Breast epithelium (tissue), 4 donors: ENCODE measurements around the gene KDM6B. TPM values are rescaled to one million over a fixed set of nuclear protein-coding genes. Genes with fewer than 3 reads are reported as not detected.

Source experiments
- DNase-seq, 2 donors: peaks; one replicate each; pipeline ENCODE4 v3.0.0-alpha.2; 2019; ENCODE audit warnings: low spot score in 2 of 2
- H3K27ac ChIP-seq, 2 donors: fragments of 200-600 bp; sonication (generic) in 1 of 2; one replicate each; pipeline ENCODE4 v1.5.1; 2016 to 2019; ENCODE audit warnings: mild to moderate bottlenecking in 1 of 2
- H3K27me3 ChIP-seq, 2 donors: fragments of 200-600 bp; sonication (generic) in 1 of 2; one replicate each; pipeline versions ENCODE4 v1.5.1 to v1.6.0; 2017 to 2019; ENCODE audit warnings: control low read depth in 1 of 2, mild to moderate bottlenecking in 1 of 2
- H3K36me3 ChIP-seq: fragments of 200-600 bp; one replicate; pipeline ENCODE4 v1.5.1; 2019
- H3K4me1 ChIP-seq, 2 donors: fragments of 200-600 bp; sonication (generic); one replicate each; pipeline ENCODE4 v1.5.1; 2016 to 2019; ENCODE audit warnings: control low read depth in 1 of 2
- H3K4me3 ChIP-seq, 3 donors: fragments of 200-600 bp; sonication (generic); 1 replicate in 2 of 3; 2 replicates in 1 of 3; pipeline ENCODE4 v1.5.1; 2016 to 2019; ENCODE audit warnings: mild to moderate bottlenecking in 3 of 3, moderate library complexity in 2 of 3
- H3K9me3 ChIP-seq, 2 donors: fragments of 200-600 bp; sonication (generic) in 1 of 2; one replicate each; pipeline ENCODE4 v1.5.1; 2016 to 2019; ENCODE audit warnings: control low read depth in 1 of 2
- POLR2A ChIP-seq: fragments of 450-650 bp; IDR thresholded peaks from one replicate; pipeline ENCODE4 v1.6.1; 2016; ENCODE audit warnings: antibody characterized with exemption, mild to moderate bottlenecking, moderate library complexity
- POLR2AphosphoS5 ChIP-seq, 3 donors: sonication (generic); formaldehyde crosslinking; IDR thresholded peaks; one replicate each; pipeline ENCODE4 v1.6.1; 2017; ENCODE audit warnings: antibody characterized with exemption in 3 of 3
- intact Hi-C: fragments of 100-400 bp; cut with DNase I; formaldehyde crosslinking; loops from one replicate; pipeline ENCODE4 v1.15.1; 2023; ENCODE audit warnings: low total_unique reads
- total RNA-seq, 3 donors: library from RNA; depleted of rRNA; stranded (reverse); fragments of >200 nt; gene quantifications; one replicate each; pipeline ENCODE4 v1.1.0, GENCODE V29; 2016
- TF ChIP-seq, protein P1 (sequence below), 3 donors: fragments of 450-650 bp; IDR thresholded peaks; one replicate each; pipeline ENCODE4 v1.5.1; 2016 to 2017; ENCODE audit warnings: antibody characterized with exemption in 3 of 3, mild to moderate bottlenecking in 3 of 3, moderate library complexity in 3 of 3

Gene KDM6B
- total RNA-seq, 3 donors from 2014 or later: 6.4 to 89.7 (median 10.5) TPM

DNA sequence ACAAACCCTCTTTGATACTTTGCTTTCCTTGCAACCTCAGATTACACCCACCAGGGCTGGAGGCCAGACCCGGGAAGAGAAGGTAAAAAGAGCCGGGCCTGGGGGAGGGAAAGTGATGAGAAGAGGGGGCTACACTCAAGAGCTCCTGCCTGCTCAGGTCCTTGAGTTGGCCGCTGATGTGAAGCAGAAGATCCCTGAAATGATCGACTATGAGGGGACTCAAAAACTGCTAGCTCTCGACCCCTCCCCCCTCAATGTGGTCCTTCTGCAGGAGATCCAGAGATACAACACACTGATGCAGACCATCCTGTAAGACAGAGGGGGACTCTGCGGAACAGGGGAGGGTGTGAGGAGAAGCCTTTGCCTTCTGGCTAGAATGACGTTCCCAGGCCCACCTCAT, 2.8 kb upstream of the KDM6B start:
- no peak for TF ChIP-seq POLR2A
- TF ChIP-seq, protein P1, sequence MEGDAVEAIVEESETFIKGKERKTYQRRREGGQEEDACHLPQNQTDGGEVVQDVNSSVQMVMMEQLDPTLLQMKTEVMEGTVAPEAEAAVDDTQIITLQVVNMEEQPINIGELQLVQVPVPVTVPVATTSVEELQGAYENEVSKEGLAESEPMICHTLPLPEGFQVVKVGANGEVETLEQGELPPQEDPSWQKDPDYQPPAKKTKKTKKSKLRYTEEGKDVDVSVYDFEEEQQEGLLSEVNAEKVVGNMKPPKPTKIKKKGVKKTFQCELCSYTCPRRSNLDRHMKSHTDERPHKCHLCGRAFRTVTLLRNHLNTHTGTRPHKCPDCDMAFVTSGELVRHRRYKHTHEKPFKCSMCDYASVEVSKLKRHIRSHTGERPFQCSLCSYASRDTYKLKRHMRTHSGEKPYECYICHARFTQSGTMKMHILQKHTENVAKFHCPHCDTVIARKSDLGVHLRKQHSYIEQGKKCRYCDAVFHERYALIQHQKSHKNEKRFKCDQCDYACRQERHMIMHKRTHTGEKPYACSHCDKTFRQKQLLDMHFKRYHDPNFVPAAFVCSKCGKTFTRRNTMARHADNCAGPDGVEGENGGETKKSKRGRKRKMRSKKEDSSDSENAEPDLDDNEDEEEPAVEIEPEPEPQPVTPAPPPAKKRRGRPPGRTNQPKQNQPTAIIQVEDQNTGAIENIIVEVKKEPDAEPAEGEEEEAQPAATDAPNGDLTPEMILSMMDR (IDR thresholded peaks at IDR 0.05): no peak
- TF ChIP-seq POLR2AphosphoS5 (IDR thresholded peaks at IDR 0.05): no peak
- H3K36me3 ChIP-seq: no peaks in the 10 kb centered on the region
- no peaks in the 10 kb centered on the region for H3K9me3 ChIP-seq
- H3K4me1 ChIP-seq: peaks cover 0 to 1% of the 10 kb centered on the region in 2 donors
- intact Hi-C loops: no loop called here
- H3K27me3 ChIP-seq: no peaks in the 10 kb centered on the region
- DNase-seq: no peak
- no peak overlapping the region for H3K27ac ChIP-seq
- no peak overlapping the region for H3K4me3 ChIP-seq

DNA sequence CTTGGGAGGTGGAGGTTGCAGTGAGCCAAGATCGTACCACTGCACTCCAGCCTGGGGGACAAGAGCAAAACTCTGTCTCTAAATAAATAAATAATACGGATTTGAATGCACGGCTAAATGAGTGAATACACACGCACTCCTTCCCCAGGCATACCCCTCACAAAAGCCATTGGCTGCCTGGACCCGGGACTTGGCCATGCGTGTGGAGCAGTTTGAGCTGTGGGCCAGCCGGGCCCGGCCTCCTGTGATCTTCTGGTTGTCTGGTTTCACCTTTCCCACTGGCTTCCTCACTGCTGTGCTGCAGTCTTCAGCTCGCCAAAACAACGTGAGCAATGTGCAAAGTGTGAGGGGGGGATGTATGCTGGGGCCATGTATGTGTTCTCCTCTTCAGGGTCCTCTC, 1.6 kb upstream of the KDM6B start:
- intact Hi-C loops: no loop called here
- no peak overlapping the region for H3K4me3 ChIP-seq
- no peaks in the 10 kb centered on the region for H3K9me3 ChIP-seq
- H3K4me1 ChIP-seq: peaks cover 0 to 13% of the 10 kb centered on the region in 2 donors
- DNase-seq: peak in 1 of 2 donors; percentile 48
- no peaks in the 10 kb centered on the region for H3K36me3 ChIP-seq
- no peak for TF ChIP-seq POLR2AphosphoS5 (IDR thresholded peaks at IDR 0.05)
- TF ChIP-seq, protein P1 (IDR thresholded peaks at IDR 0.05): no peak
- no peaks in the 10 kb centered on the region for H3K27me3 ChIP-seq
- no peak overlapping the region for H3K27ac ChIP-seq

DNA sequence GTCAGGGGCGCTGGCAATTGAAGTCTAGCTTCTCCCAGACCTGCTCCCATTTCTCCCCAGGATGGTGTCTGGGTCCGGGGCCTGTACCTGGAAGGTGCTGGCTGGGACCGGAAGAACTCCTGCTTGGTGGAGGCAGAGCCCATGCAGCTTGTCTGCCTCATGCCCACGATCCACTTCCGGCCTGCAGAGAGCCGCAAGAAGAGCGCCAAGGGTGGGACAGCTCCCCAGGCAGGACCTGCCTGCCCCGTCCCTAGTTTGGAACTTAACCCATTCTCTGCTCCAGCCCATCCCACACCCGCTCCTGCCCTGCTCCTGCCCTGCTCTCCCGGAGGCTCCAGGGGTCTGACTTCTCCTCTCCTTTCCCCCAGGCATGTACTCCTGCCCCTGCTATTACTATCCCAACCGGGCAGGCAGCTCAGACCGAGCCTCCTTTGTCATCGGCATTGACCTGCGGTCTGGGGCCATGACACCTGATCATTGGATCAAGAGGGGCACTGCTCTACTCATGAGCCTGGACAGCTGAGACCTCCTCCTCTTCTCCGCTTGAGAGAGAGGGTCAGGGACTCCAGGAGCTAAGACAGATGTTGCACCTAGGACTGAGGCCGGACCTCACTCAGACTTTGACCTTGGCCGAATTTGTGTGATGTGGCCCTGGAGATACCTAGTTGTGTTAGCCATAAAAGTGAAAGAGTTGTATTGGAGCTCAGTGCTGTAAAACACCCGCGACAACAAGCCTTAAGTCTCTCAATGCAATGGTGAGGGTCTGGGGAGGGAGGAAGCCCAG, 814 bp upstream of the KDM6B start:
- H3K27me3 ChIP-seq: no peaks in the 10 kb centered on the region
- DNase-seq: peak in 1 of 2 donors; percentile 47
- H3K9me3 ChIP-seq: no peaks in the 10 kb centered on the region
- TF ChIP-seq, protein P1 (IDR thresholded peaks at IDR 0.05): no peak
- peak in 1 of 3 donors; percentile 2 for TF ChIP-seq POLR2AphosphoS5 (IDR thresholded peaks at IDR 0.05)
- H3K4me3 ChIP-seq: peak overlapping the region in 2 of 3 donors; percentile 74
- peak overlapping the region; percentile 97 to 99 for H3K27ac ChIP-seq
- peaks cover 0 to 19% of the 10 kb centered on the region in 2 donors for H3K4me1 ChIP-seq
- H3K36me3 ChIP-seq: no peaks in the 10 kb centered on the region
- intact Hi-C loops: no loop called here

GRCh38 chr17:7834542-7834956, 532 bp downstream of the KDM6B start:
- no peaks in the 10 kb centered on the region for H3K36me3 ChIP-seq
- DNase-seq: peak; percentile 54 to 65
- H3K27ac ChIP-seq: peak overlapping the region; percentile 97 to 99
- intact Hi-C loops: no loop called here
- peaks cover 8 to 28% of the 10 kb centered on the region in 2 donors for H3K4me1 ChIP-seq
- TF ChIP-seq, protein P1 (IDR thresholded peaks at IDR 0.05): no peak
- TF ChIP-seq POLR2AphosphoS5 (IDR thresholded peaks at IDR 0.05) (no peak), POLR2A (no peak)
- no peaks in the 10 kb centered on the region for H3K27me3 ChIP-seq
- H3K9me3 ChIP-seq: no peaks in the 10 kb centered on the region
- peak overlapping the region; percentile 70 to 74 (median 74) for H3K4me3 ChIP-seq
